Measurements from ENCODE around the gene PNPO.

The PNPO gene

GRCh38 chr17:47950448-47950847, 9.1 kb downstream of the PNPO start:
- H3K36me3 ChIP-seq (ENCODE audit: insufficient read depth, low read length) = peaks cover 42% of the 10 kb centered on the region
- no peaks in the 10 kb centered on the region for H3K27me3 ChIP-seq (ENCODE audit: insufficient read depth, low read length)
- H3K4me2 ChIP-seq (ENCODE audit: low read length) = no peak overlapping the region
- no peak overlapping the region for H3K27ac ChIP-seq (ENCODE audit: low read depth, low read length, poor library complexity, severe bottlenecking)
- H3K9me3 ChIP-seq (ENCODE audit: low read length) = no peaks in the 10 kb centered on the region
- no peaks in the 10 kb centered on the region for H3K9me2 ChIP-seq (ENCODE audit: low read depth, low read length)
- no peak overlapping the region for H3K9ac ChIP-seq (ENCODE audit: low read length)
- no peaks in the 10 kb centered on the region for H3F3A ChIP-seq (ENCODE audit: insufficient read depth, low read length)
- peaks cover 14% of the 10 kb centered on the region for H3K4me1 ChIP-seq (ENCODE audit: insufficient read depth, low read length, severe bottlenecking)
- no peak overlapping the region for H3K4me3 ChIP-seq (ENCODE audit: low read depth, low read length, poor library complexity, severe bottlenecking)
- no peaks in the 10 kb centered on the region for H3K79me2 ChIP-seq (ENCODE audit: insufficient read depth, low read length)
- TF ChIP-seq EZH2 (IDR thresholded peaks at IDR 0.05; ENCODE audit: borderline replicate concordance, low read length) = no peak
- no peaks in the 10 kb centered on the region for H4K20me1 ChIP-seq (ENCODE audit: insufficient read depth, low read length)
- no peak overlapping the region for H2AFZ ChIP-seq (ENCODE audit: low read length)

GRCh38 chr17:47952171-47953021, 11.0 kb downstream of the PNPO start:
- H3K4me2 ChIP-seq (ENCODE audit: low read length) = no peak overlapping the region
- peaks cover 29% of the 10 kb centered on the region for H3K36me3 ChIP-seq (ENCODE audit: insufficient read depth, low read length)
- no peaks in the 10 kb centered on the region for H3K79me2 ChIP-seq (ENCODE audit: insufficient read depth, low read length)
- H3K9me2 ChIP-seq (ENCODE audit: low read depth, low read length) = no peaks in the 10 kb centered on the region
- H3K4me1 ChIP-seq (ENCODE audit: insufficient read depth, low read length, severe bottlenecking) = peaks cover 14% of the 10 kb centered on the region
- H3K4me3 ChIP-seq (ENCODE audit: low read depth, low read length, poor library complexity, severe bottlenecking) = no peak overlapping the region
- no peaks in the 10 kb centered on the region for H3K27me3 ChIP-seq (ENCODE audit: insufficient read depth, low read length)
- H2AFZ ChIP-seq (ENCODE audit: low read length) = no peak overlapping the region
- no peak for TF ChIP-seq CTCF (IDR thresholded peaks at IDR 0.05; ENCODE audit: low read length)
- no peak for TF ChIP-seq EZH2 (IDR thresholded peaks at IDR 0.05; ENCODE audit: borderline replicate concordance, low read length)
- no peak overlapping the region for H3K9ac ChIP-seq (ENCODE audit: low read length)
- no peaks in the 10 kb centered on the region for H4K20me1 ChIP-seq (ENCODE audit: insufficient read depth, low read length)
- H3K9me3 ChIP-seq (ENCODE audit: low read length) = no peaks in the 10 kb centered on the region
- H3F3A ChIP-seq (ENCODE audit: insufficient read depth, low read length) = no peaks in the 10 kb centered on the region
- no peak overlapping the region for H3K27ac ChIP-seq (ENCODE audit: low read depth, low read length, poor library complexity, severe bottlenecking)

- Histone ChIP-seq H3K27me3 (ENCODE audit: insufficient read depth, low read length) (no peaks in the 10 kb centered on the region), H4K20me1 (ENCODE audit: insufficient read depth, low read length) (no peaks in the 10 kb centered on the region), H3K4me1 (ENCODE audit: insufficient read depth, low read length, severe bottlenecking) (peaks cover 11% of the 10 kb centered on the region), H3K9me3 (ENCODE audit: low read length) (no peaks in the 10 kb centered on the region), H3K4me3 (ENCODE audit: low read depth, low read length, poor library complexity, severe bottlenecking) (no peak overlapping the region), H3K9ac (ENCODE audit: low read length) (no peak overlapping the region), H3K27ac (ENCODE audit: low read depth, low read length, poor library complexity, severe bottlenecking) (no peak overlapping the region), H3F3A (ENCODE audit: insufficient read depth, low read length) (no peaks in the 10 kb centered on the region), H3K79me2 (ENCODE audit: insufficient read depth, low read length) (no peaks in the 10 kb centered on the region), H2AFZ (ENCODE audit: low read length) (no peak overlapping the region), H3K9me2 (ENCODE audit: low read depth, low read length) (no peaks in the 10 kb centered on the region), H3K4me2 (ENCODE audit: low read length) (no peak overlapping the region), H3K36me3 (ENCODE audit: insufficient read depth, low read length) (peaks cover 18% of the 10 kb centered on the region)
- TF ChIP-seq EZH2 (IDR thresholded peaks at IDR 0.05; ENCODE audit: borderline replicate concordance, low read length) (no peak), CTCF (IDR thresholded peaks at IDR 0.05; ENCODE audit: low read length) (no peak)
These were observed 12.5 kb downstream of the PNPO start for GRCh38 chr17:47953909-47954308.

Measured in OCI-LY1 (cell line).